Measurements from ENCODE around the gene TBC1D1. TPM values are rescaled to one million over a fixed set of nuclear protein-coding genes. Genes with fewer than 3 reads are reported as not detected.
A peak's percentile ranks its signal among the peaks of the same experiment; 100 is the strongest.

The TBC1D1 gene
- total RNA-seq, 2 donors from 2014 or later, result 49.8 to 129 TPM

DNA sequence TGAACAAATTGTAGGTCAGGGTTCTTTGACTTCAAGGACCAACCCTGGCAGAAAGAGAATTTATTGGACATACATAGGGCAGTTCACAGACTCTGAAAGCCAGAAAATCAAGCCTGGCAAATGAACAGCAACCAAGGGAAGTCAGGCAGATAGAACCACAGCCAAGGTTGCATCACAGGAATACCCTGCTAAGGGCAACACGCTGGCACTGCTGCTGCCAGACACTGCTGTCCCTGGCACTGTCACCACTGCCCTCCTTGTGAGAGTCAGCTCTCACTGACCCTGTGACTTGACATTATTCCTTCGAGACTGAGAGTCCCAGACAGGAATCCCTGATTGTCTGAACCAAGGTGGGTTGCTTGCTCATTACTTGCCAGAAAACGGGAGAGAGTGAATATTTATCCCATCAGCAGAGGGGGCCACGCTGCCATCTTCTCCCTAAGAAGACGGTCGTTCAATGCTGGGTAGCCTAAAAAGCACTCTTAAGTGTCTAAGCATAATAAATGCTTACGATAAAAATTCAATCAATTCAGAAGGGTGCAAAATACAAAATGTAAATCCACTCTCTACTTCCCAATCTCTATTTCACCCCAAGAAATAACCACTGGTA lies 46.1 kb downstream of the TBC1D1 start:
- H3K9me3 ChIP-seq, result no peaks in the 10 kb centered on the region
- no peaks in the 10 kb centered on the region for H3K27me3 ChIP-seq (replicated peaks; ENCODE audit: insufficient read depth)
- DNase-seq (ENCODE audit: low spot score), result peak; percentile 5
- TF ChIP-seq POLR2AphosphoS5 (IDR thresholded peaks at IDR 0.05), result no peak
- TF ChIP-seq POLR2A (IDR thresholded peaks at IDR 0.05), result no peak
- TF ChIP-seq, protein P1, sequence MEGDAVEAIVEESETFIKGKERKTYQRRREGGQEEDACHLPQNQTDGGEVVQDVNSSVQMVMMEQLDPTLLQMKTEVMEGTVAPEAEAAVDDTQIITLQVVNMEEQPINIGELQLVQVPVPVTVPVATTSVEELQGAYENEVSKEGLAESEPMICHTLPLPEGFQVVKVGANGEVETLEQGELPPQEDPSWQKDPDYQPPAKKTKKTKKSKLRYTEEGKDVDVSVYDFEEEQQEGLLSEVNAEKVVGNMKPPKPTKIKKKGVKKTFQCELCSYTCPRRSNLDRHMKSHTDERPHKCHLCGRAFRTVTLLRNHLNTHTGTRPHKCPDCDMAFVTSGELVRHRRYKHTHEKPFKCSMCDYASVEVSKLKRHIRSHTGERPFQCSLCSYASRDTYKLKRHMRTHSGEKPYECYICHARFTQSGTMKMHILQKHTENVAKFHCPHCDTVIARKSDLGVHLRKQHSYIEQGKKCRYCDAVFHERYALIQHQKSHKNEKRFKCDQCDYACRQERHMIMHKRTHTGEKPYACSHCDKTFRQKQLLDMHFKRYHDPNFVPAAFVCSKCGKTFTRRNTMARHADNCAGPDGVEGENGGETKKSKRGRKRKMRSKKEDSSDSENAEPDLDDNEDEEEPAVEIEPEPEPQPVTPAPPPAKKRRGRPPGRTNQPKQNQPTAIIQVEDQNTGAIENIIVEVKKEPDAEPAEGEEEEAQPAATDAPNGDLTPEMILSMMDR (IDR thresholded peaks at IDR 0.05), result no peak
- H3K4me3 ChIP-seq, result no peak overlapping the region
- H3K36me3 ChIP-seq, result no peaks in the 10 kb centered on the region
- intact Hi-C loops (cut with DNase I), result no loop called here
- 50% methylated on average over 7 of the region's 7 CpGs for WGBS
- no peaks in the 10 kb centered on the region for H3K4me1 ChIP-seq (replicated peaks)
- H3K27ac ChIP-seq, result no peak overlapping the region

DNA sequence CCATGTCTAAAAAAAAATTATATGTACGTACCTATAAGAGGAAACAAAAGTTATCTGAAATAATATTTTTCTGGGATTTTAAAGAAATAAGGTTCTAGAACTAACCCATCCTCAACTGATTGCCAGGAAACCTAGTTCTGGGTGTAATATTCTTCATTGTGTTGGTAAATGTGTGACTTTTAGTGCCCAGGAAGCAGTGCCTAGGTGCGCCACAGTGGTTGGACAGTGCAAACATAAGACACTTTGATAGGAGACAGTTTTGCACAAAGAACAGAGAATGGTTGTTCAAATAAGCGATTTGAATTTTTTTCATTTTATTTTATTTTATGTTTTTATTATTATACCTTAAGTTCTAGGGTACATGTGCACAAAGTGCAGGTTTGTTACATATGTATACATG lies 47.3 kb downstream of the TBC1D1 start:
- Histone ChIP-seq H3K4me3 (no peak overlapping the region), H3K4me1 (replicated peaks) (no peaks in the 10 kb centered on the region), H3K9me3 (no peaks in the 10 kb centered on the region), H3K27ac (no peak overlapping the region), H3K27me3 (replicated peaks; ENCODE audit: insufficient read depth) (no peaks in the 10 kb centered on the region), H3K36me3 (no peaks in the 10 kb centered on the region)
- WGBS, result 98% methylated on average over 3 of the region's 3 CpGs
- intact Hi-C loops (cut with DNase I), result no loop called here
- TF ChIP-seq, protein P1 (IDR thresholded peaks at IDR 0.05), result no peak
- TF ChIP-seq POLR2A (IDR thresholded peaks at IDR 0.05), result no peak
- no peak for TF ChIP-seq POLR2AphosphoS5 (IDR thresholded peaks at IDR 0.05)
- no peak for DNase-seq (ENCODE audit: low spot score)

DNA sequence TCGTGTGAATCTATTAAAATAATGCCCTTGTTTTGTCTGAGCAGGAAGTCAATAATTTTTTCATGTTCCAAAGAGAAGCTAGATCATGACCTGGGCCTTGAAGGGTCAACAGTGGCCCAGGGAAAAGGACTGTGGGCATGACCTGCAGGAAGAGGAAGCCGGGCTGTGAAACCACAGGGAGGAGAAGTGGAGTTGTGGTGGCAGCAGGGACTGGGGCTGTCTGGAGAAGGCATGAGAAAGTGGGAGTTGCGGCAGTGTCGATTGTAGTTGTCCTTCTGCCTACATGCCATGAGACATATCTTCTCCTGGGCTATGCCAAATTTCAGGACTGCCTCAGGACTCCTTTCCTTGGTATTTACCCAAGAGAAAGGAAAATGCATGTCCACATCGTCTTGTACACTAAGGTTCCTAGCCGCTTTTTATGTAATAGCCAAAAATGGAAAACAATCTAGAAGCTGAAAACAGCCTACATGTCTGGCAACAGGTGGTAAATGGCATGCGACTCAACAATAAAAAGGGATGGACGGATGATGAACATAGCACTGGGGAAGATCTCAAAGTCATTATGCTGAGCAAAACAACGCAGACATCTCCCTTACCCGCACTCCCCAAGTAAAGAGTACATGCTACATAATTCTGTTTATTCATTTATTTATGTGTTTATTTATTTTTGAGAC lies 55.8 kb downstream of the TBC1D1 start:
- no peak for TF ChIP-seq POLR2A (IDR thresholded peaks at IDR 0.05)
- TF ChIP-seq, protein P1 (IDR thresholded peaks at IDR 0.05), result no peak
- no peak for TF ChIP-seq POLR2AphosphoS5 (IDR thresholded peaks at IDR 0.05)
- WGBS, result 82% methylated on average over 10 of the region's 10 CpGs
- H3K27me3 ChIP-seq (replicated peaks; ENCODE audit: insufficient read depth), result no peaks in the 10 kb centered on the region
- no peaks in the 10 kb centered on the region for H3K9me3 ChIP-seq
- intact Hi-C loops (cut with DNase I), result no loop called here
- no peak overlapping the region for H3K27ac ChIP-seq
- H3K36me3 ChIP-seq, result no peaks in the 10 kb centered on the region
- no peak for DNase-seq (ENCODE audit: low spot score)
- no peak overlapping the region for H3K4me3 ChIP-seq
- H3K4me1 ChIP-seq (replicated peaks), result no peaks in the 10 kb centered on the region

DNA sequence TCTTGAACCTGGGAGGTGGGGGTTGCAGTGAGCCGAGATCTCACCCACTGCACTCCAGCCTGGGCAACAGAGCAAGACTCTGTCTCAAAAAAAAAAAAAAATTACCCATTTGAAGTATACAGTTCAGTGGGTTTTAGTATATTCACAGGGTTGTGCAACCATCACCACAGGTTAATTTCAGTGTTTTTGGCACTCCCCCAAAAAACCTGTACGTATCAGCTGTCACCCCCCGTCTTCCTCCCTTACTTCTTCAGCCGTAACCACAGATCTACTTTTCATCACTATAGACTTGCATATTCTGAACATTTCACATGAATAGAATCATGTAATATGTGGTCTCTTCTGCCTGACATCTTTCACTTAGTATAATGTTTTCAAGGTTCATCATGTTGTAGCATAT lies 57.7 kb downstream of the TBC1D1 start:
- H3K4me3 ChIP-seq, result no peak overlapping the region
- 76% methylated on average over 4 of the region's 4 CpGs for WGBS
- intact Hi-C loops (cut with DNase I), result no loop called here

More for the DNA sequence above, 57.7 kb downstream of the TBC1D1 start:
- no peaks in the 10 kb centered on the region for H3K36me3 ChIP-seq
- TF ChIP-seq POLR2AphosphoS5 (IDR thresholded peaks at IDR 0.05) (no peak), POLR2A (IDR thresholded peaks at IDR 0.05) (no peak)
- TF ChIP-seq, protein P1 (IDR thresholded peaks at IDR 0.05), result no peak
- no peak overlapping the region for H3K27ac ChIP-seq
- H3K27me3 ChIP-seq (replicated peaks; ENCODE audit: insufficient read depth), result no peaks in the 10 kb centered on the region
- H3K4me1 ChIP-seq (replicated peaks), result no peaks in the 10 kb centered on the region
- H3K9me3 ChIP-seq, result no peaks in the 10 kb centered on the region
- no peak for DNase-seq (ENCODE audit: low spot score)

Measured in prostate gland (tissue), 2 donors.